ENCODE results near the gene DET1.

- TF ChIP-seq, protein P1, sequence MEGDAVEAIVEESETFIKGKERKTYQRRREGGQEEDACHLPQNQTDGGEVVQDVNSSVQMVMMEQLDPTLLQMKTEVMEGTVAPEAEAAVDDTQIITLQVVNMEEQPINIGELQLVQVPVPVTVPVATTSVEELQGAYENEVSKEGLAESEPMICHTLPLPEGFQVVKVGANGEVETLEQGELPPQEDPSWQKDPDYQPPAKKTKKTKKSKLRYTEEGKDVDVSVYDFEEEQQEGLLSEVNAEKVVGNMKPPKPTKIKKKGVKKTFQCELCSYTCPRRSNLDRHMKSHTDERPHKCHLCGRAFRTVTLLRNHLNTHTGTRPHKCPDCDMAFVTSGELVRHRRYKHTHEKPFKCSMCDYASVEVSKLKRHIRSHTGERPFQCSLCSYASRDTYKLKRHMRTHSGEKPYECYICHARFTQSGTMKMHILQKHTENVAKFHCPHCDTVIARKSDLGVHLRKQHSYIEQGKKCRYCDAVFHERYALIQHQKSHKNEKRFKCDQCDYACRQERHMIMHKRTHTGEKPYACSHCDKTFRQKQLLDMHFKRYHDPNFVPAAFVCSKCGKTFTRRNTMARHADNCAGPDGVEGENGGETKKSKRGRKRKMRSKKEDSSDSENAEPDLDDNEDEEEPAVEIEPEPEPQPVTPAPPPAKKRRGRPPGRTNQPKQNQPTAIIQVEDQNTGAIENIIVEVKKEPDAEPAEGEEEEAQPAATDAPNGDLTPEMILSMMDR (IDR thresholded peaks at IDR 0.05 in 4 of 5, conservative IDR thresholded peaks at IDR 0.05 in 1 of 5) = no peak
- no peak for TF ChIP-seq POLR2A (IDR thresholded peaks at IDR 0.05)
These were observed 44.3 kb upstream of the DET1 start for GRCh38 chr15:88590759-88591158.

Data from gastrocnemius medialis (tissue), 4 donors.